Gastrocnemius medialis (tissue), 4 donors: ENCODE results near the gene L1CAM. TPM values are rescaled to one million over a fixed set of nuclear protein-coding genes. Genes with fewer than 3 reads are reported as not detected.

Experiments used
- ATAC-seq, 2 donors: fragments of 150-250 bp; one replicate each; pipeline ENCODE4 v1.9.1; 2016
- DNase-seq, 2 donors: peaks; one replicate each; pipeline ENCODE4 v3.0.0-alpha.2; 2019
- H3K27ac ChIP-seq, 4 donors: fragments of 200-600 bp; sonication (generic); 1 replicate in 1 of 4; 2 replicates in 3 of 4; pipeline ENCODE4 v1.5.1; 2016 to 2018; ENCODE audit warnings: mild to moderate bottlenecking in 2 of 4, moderate library complexity in 1 of 4
- H3K27me3 ChIP-seq, 3 donors: fragments of 200-600 bp; sonication (generic) in 2 of 3; 1 replicate in 1 of 3; 2 replicates in 2 of 3; pipeline versions ENCODE4 v1.5.1 to v1.6.0; 2016 to 2019; ENCODE audit warnings: mild to moderate bottlenecking in 1 of 3, moderate library complexity in 1 of 3
- H3K36me3 ChIP-seq, 2 donors: fragments of 200-600 bp; sonication (generic) in 1 of 2; one replicate each; pipeline ENCODE4 v1.5.1; 2017 to 2018
- H3K4me1 ChIP-seq, 2 donors: fragments of 200-600 bp; sonication (generic) in 1 of 2; one replicate each; pipeline ENCODE4 v1.5.1; 2016 to 2017; ENCODE audit warnings: mild to moderate bottlenecking in 2 of 2
- H3K4me3 ChIP-seq, 4 donors: fragments of 200-600 bp; sonication (generic) in 3 of 4; 1 replicate in 1 of 4; 2 replicates in 3 of 4; pipeline ENCODE4 v1.5.1; 2016 to 2019; ENCODE audit warnings: mild to moderate bottlenecking in 2 of 4
- H3K9me3 ChIP-seq, 3 donors: fragments of 200-600 bp; sonication (generic) in 2 of 3; 1 replicate in 1 of 3; 2 replicates in 2 of 3; pipeline ENCODE4 v1.5.1; 2016 to 2019
- POLR2A ChIP-seq, 2 donors: fragments of 450-650 bp; IDR thresholded peaks; one replicate each; pipeline ENCODE4 v1.6.1; 2017; ENCODE audit warnings: antibody characterized with exemption in 2 of 2, mild to moderate bottlenecking in 2 of 2, moderate library complexity in 2 of 2
- in situ Hi-C, 4 donors: fragments of 200-750 bp; cut with MboI; loops; one replicate each; pipeline versions ENCODE4 v1.15.0 to v1.8.0; 2017; ENCODE audit warnings: low sequenced_read_pairs in 4 of 4
- intact Hi-C: fragments of 100-400 bp; cut with DNase I; formaldehyde crosslinking; loops from one replicate; pipeline ENCODE4 v1.15.1; 2023; ENCODE audit warnings: low total_unique reads
- total RNA-seq, 4 donors: library from RNA; depleted of rRNA; stranded (reverse); fragments of >200 nt; gene quantifications; one replicate each; pipeline versions ENCODE4 v1.1.0 to v1.2.3, GENCODE V29; 2016
- TF ChIP-seq, protein P1 (sequence below), 5 experiments: fragments of 450-650 bp in 3 of 5; fragments of 200-600 bp in 2 of 5; sonication (generic) in 2 of 5; IDR thresholded peaks in 4 of 5; conservative IDR thresholded peaks in 1 of 5; 1 replicate in 4 of 5; 2 replicates in 1 of 5; pipeline ENCODE4 v1.5.1; 2016 to 2019; ENCODE audit warnings: antibody characterized with exemption in 5 of 5, mild to moderate bottlenecking in 3 of 5, moderate library complexity in 3 of 5

L1CAM gene
- total RNA-seq, 4 donors from 2014 or later, result 0.05 to 0.62 (median 0.48) TPM

DNA sequence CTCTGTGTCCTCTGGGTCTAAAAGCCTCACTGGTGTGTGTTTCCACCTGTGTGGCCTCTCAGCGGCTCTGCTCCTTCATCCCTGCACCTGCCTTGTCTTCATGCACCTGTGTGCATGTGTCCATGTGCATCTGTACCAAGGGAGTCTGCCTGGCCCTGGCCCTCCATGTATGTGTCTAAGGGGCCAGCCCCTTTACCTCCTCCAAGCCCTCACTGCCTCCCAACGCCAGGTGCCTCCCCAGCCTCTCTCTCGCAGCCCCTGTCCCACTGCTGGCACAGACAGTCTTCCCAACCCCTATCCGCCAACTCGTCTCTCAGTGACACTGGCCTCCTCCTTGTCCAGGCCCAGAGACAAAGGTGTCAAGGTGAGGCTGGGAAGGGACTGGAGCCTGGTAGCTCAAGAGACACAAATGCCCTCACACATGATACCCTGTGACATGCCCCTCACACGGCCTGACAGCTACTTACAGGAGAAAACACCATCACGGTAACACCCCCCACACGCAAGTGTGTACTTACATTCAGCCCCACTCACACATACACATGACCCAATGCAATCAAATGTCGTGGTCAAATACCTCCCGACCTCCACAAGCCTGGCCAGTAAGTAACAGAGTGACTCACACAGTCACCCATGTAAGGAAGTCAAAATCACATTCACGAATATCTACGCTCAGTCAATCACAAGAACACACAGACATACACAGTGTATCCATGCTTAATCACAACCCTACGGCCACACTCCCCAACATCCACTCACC lies 11.4 kb downstream of the L1CAM start:
- intact Hi-C loops (no loop called here), in situ Hi-C loops (no loop called here)
- H3K36me3 ChIP-seq, result no peaks in the 10 kb centered on the region
- H3K4me3 ChIP-seq, result no peak overlapping the region
- no peaks in the 10 kb centered on the region for H3K4me1 ChIP-seq
- H3K27ac ChIP-seq, result no peak overlapping the region
- ATAC-seq, result no peak
- no peaks in the 10 kb centered on the region for H3K9me3 ChIP-seq
- H3K27me3 ChIP-seq, result peaks cover 0 to 25% (median 12%) of the 10 kb centered on the region in 3 donors
- no peak for DNase-seq
- TF ChIP-seq, protein P1, sequence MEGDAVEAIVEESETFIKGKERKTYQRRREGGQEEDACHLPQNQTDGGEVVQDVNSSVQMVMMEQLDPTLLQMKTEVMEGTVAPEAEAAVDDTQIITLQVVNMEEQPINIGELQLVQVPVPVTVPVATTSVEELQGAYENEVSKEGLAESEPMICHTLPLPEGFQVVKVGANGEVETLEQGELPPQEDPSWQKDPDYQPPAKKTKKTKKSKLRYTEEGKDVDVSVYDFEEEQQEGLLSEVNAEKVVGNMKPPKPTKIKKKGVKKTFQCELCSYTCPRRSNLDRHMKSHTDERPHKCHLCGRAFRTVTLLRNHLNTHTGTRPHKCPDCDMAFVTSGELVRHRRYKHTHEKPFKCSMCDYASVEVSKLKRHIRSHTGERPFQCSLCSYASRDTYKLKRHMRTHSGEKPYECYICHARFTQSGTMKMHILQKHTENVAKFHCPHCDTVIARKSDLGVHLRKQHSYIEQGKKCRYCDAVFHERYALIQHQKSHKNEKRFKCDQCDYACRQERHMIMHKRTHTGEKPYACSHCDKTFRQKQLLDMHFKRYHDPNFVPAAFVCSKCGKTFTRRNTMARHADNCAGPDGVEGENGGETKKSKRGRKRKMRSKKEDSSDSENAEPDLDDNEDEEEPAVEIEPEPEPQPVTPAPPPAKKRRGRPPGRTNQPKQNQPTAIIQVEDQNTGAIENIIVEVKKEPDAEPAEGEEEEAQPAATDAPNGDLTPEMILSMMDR (IDR thresholded peaks at IDR 0.05 in 4 of 5, conservative IDR thresholded peaks at IDR 0.05 in 1 of 5), result no peak
- TF ChIP-seq POLR2A (IDR thresholded peaks at IDR 0.05), result no peak

DNA sequence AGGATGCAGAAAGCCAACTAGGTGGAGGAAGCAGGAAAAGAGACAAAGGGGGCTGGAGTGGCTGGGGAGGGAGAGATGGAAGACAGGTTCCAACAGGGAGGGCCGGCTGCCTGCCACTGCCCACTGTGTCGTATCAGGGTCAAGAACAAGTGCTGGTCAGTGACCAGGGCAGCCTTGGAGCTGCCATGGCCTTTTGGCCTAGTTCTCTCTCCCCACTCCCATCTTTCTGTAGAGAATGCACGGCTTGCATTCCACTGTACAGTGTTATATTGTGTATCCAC lies 11.9 kb downstream of the L1CAM start:
- peaks cover 0 to 20% (median 10%) of the 10 kb centered on the region in 3 donors for H3K27me3 ChIP-seq
- intact Hi-C loops (no loop called here), in situ Hi-C loops (no loop called here)
- H3K4me3 ChIP-seq, result no peak overlapping the region
- no peak for ATAC-seq
- H3K9me3 ChIP-seq, result no peaks in the 10 kb centered on the region
- no peak for DNase-seq
- no peaks in the 10 kb centered on the region for H3K36me3 ChIP-seq
- TF ChIP-seq POLR2A (IDR thresholded peaks at IDR 0.05), result no peak
- TF ChIP-seq, protein P1 (IDR thresholded peaks at IDR 0.05 in 4 of 5, conservative IDR thresholded peaks at IDR 0.05 in 1 of 5), result no peak
- H3K27ac ChIP-seq, result no peak overlapping the region
- H3K4me1 ChIP-seq, result no peaks in the 10 kb centered on the region

DNA sequence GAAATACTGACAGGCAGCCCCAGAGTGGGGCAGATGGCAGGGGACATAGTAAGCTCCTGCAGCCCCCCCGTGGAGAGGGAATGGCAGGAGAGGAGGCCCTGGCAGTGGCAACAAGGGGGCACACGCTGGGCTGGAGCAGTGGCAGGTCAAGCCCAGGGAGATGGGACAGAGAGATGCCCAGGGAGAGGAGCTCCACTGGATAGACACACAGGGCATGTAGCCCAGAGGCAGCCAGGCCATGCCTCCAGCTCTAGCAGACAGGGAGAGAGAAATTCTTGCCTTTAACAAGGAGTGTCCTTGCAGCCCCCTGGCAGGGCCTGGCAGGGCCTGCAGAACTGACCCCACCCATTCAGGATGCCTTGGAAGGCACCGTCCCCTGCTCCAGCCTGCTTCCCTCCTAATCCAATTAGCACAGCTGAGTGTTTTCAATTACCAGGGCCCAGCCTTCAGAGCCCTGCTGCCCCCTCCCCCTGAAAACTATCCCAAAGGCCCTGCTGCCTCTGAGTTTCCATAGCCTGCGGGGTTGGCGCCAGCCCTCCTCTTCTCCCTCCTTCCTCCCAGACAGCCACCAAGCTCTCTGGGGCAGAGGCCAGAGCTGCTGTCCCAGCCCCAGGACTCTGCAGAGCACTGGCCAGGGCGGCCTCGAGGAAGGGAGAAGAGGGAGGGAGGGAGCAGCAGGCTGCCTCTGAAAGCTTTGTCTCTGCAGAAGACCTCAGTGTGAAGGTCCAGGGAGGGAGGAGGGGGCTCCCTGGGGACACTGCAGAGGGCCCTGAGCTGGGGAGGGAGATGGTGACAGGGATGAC lies 12.5 kb downstream of the L1CAM start:
- ATAC-seq (no peak), DNase-seq (no peak)
- TF ChIP-seq, protein P1 (IDR thresholded peaks at IDR 0.05 in 4 of 5, conservative IDR thresholded peaks at IDR 0.05 in 1 of 5), result no peak
- no peak for TF ChIP-seq POLR2A (IDR thresholded peaks at IDR 0.05)
- no peaks in the 10 kb centered on the region for H3K4me1 ChIP-seq
- H3K9me3 ChIP-seq, result no peaks in the 10 kb centered on the region
- in situ Hi-C loops (no loop called here), intact Hi-C loops (no loop called here)
- H3K4me3 ChIP-seq, result no peak overlapping the region
- no peak overlapping the region for H3K27ac ChIP-seq
- H3K27me3 ChIP-seq, result peaks cover 0 to 15% (median 10%) of the 10 kb centered on the region in 3 donors
- H3K36me3 ChIP-seq, result no peaks in the 10 kb centered on the region

DNA sequence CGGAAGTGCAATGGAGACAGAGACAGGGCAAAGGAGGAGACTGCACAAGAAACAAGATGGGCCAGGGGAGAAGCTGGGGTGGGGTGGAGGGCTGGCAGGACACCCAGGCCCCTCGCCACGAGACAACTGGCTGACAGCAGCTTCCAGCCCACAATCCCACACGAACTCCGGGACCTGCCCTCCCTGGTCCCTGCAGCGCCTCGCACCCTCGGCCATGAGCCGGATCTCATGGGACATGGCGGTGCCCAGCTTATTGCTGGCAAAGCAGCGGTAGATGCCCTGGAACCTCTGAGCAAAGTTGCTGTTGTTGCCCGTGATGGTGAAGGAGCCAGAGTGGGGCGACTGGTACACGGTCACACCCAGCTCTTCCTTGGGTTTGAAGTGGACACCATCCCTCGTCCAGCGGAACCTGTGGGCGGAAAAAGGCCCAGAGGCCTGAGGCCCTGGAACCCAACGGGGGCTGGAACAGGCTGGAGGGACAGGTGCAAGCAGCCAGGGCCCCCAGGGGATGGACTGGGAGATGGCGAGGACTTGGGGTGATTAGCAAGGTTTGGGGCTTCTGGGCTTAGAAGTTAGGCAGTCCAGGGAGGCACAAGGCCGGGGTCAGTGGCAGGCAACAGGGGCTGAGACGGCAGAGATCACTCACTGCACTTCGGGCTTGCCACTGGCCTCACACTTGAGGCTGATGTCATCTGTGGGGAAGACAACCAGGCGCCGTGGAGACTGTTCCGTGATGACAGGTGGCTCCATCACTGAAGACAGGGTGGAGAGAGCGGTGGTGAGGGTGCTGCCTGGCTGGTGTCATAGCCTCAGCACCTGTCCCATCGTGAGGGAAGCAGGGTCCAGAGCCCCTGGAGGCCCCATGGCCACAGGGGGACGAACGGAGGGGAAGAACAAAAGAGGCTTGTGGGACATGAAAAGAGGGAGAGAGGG lies 13.8 kb downstream of the L1CAM start:
- Histone ChIP-seq H3K36me3 (no peaks in the 10 kb centered on the region), H3K9me3 (no peaks in the 10 kb centered on the region), H3K4me3 (no peak overlapping the region), H3K4me1 (no peaks in the 10 kb centered on the region), H3K27me3 (peaks cover 0 to 6% (median 4%) of the 10 kb centered on the region in 3 donors), H3K27ac (no peak overlapping the region)
- ATAC-seq (no peak), DNase-seq (no peak)
- intact Hi-C loops, result no loop called here
- TF ChIP-seq POLR2A (IDR thresholded peaks at IDR 0.05), result no peak
- TF ChIP-seq, protein P1 (IDR thresholded peaks at IDR 0.05 in 4 of 5, conservative IDR thresholded peaks at IDR 0.05 in 1 of 5), result no peak
- in situ Hi-C loops, result no loop called here
